Upper lobe of left lung (tissue), 6 donors: ENCODE data around the gene MAP2K4. TPM values are rescaled to one million over a fixed set of nuclear protein-coding genes. Genes with fewer than 3 reads are reported as not detected.
"Not testable (repeated sequence)": the region's sequence is repeated elsewhere in the genome, so short reads cannot be mapped to it uniquely, and the experiment has no call there.

Experiments
- ATAC-seq, 2 donors: fragments of 200-7000 bp; cut with Tn5 transposase; one replicate each; pipeline ENCODE4 v1.9.1; 2022; ENCODE audit warnings: mild to moderate bottlenecking in 2 of 2, moderate library complexity in 2 of 2; ENCODE audit not compliant: low FRiP score in 2 of 2
- DNase-seq, 2 donors: peaks; one replicate each; pipeline ENCODE4 v3.0.0-alpha.2; 2019 to 2020
- H3K27ac ChIP-seq, 4 donors: fragments of 200-600 bp; sonication (generic); one replicate each; pipeline ENCODE4 v1.5.1; 2016 to 2019
- H3K27me3 ChIP-seq, 4 donors: fragments of 200-600 bp; sonication (generic); one replicate each; pipeline ENCODE4 v1.5.1; 2017 to 2019
- H3K36me3 ChIP-seq, 4 donors: fragments of 200-600 bp; sonication (generic); one replicate each; pipeline ENCODE4 v1.5.1; 2016 to 2019
- H3K4me1 ChIP-seq, 4 donors: fragments of 200-600 bp; sonication (generic); one replicate each; pipeline ENCODE4 v1.5.1; 2018 to 2019
- H3K4me3 ChIP-seq, 4 donors: fragments of 200-600 bp; sonication (generic); one replicate each; pipeline ENCODE4 v1.5.1; 2017 to 2019; ENCODE audit warnings: mild to moderate bottlenecking in 2 of 4, moderate library complexity in 1 of 4
- H3K9me3 ChIP-seq, 4 donors: fragments of 200-600 bp; sonication (generic); one replicate each; pipeline ENCODE4 v1.5.1; 2018 to 2019
- CTCF ChIP-seq, 6 experiments: fragments of 450-650 bp in 4 of 6; fragments of 200-600 bp in 2 of 6; sonication (generic) in 2 of 6; IDR thresholded peaks; one replicate each; pipeline ENCODE4 v1.5.1; 2016 to 2019; ENCODE audit warnings: antibody characterized with exemption in 6 of 6
- EP300 ChIP-seq, 4 donors: sonication (generic); formaldehyde crosslinking; IDR thresholded peaks; one replicate each; pipeline ENCODE4 v1.5.1; 2017; ENCODE audit warnings: antibody characterized with exemption in 4 of 4, control low read depth in 2 of 4
- POLR2A ChIP-seq, 4 donors: fragments of 450-650 bp; IDR thresholded peaks; one replicate each; pipeline ENCODE4 v1.5.1; 2016 to 2017; ENCODE audit warnings: antibody characterized with exemption in 4 of 4, mild to moderate bottlenecking in 2 of 4
- POLR2AphosphoS5 ChIP-seq, 2 donors: sonication (generic); formaldehyde crosslinking; IDR thresholded peaks; one replicate each; pipeline ENCODE4 v1.5.1; 2017; ENCODE audit warnings: antibody characterized with exemption in 2 of 2
- WGBS, 2 donors: methylation state at CpG; one replicate each; pipeline ENCODE4 v1.1.5; 2017 to 2018; 5-methylcytosine and 5-hydroxymethylcytosine counted together
- total RNA-seq, 6 donors: library from RNA; depleted of rRNA in 4 of 6; stranded (reverse); fragments of >200 nt in 4 of 6; gene quantifications; one replicate each; pipeline versions ENCODE4 v1.1.0 to v1.2.1, GENCODE V29; 2016 to 2021
- donor health status: DM: no; HTN: no; CAD: no; lungs with moderate emphysema.
- donor health status: DM: no; HTN: yes; CAD: no; lungs with severe emphysema.

MAP2K4 gene
- 10 to 100 TPM; 10.2 to 42.7 (median 25.6) TPM for total RNA-seq

DNA sequence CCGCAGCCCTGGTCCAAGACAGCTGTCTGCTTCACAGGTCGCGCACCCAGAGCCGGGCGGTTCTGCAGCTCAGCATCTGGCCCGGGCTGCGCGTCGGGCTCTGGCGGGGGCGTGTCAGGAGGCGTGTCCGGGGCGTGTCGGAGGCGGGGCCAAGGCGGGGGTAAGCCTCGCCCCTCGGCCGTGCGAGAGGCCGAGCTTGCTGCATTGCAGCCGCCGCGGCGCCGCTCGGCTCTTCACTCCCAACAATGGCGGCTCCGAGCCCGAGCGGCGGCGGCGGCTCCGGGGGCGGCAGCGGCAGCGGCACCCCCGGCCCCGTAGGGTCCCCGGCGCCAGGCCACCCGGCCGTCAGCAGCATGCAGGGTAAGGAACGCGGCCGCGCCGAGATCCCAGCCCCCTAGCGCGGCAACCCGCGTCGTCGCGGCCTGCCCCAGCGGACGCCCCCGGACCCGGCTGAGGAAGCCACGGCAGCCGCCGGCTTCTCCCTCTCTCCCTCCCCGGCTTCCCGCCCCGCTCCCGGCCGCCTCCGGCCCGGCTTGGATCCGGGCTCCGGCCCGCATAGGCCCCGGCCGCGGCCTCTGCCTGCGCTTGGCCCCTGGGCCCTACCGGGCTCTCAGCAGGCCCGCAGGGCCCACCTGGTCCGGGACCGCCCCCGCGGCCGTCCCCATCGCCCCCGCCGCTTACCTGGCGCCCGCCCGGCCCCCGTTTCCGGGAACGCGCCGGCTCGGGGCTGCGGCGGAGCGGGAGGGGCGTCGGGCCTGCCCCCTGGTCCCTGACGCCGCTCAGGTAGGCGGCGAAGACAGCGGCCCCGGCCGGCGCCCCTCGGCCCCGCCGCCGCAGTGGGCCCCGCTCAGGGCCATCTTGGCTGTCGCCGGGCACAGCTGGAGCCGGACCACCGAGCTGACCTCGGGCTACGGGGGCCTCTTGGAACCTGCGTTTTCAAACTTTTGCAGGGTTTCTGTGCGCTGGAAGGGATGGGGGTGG lies at the start of gene MAP2K4:
TSS of gene MAP2K4 (plus strand) at position 236 of the 981 bp plus-strand sequence. CDS start at position 246, 10 bp downstream.
- H3K4me1 ChIP-seq: peaks cover 15 to 40% (median 33%) of the 10 kb centered on the region in 4 donors
- WGBS, 2 donors: 0 to 2% methylated on average over 20 to 23 of the region's 123 CpGs
- H3K4me3 ChIP-seq: peak within 1 kb of the TSS; percentile 79 to 94 (median 89)
- peak; percentile 99 to 100 for ATAC-seq
- H3K27ac ChIP-seq: peak within 1 kb of the TSS; percentile 82 to 97 (median 94)
- peak; percentile 96 to 100 for DNase-seq
- no peaks in the 10 kb centered on the region for H3K36me3 ChIP-seq
- TF ChIP-seq EP300 (IDR thresholded peaks at IDR 0.05): no peak
- TF ChIP-seq POLR2A (IDR thresholded peaks at IDR 0.05): peak in 3 of 4 donors; percentile 94 to 97 (median 95)
- peak; percentile 56 to 86 for TF ChIP-seq POLR2AphosphoS5 (IDR thresholded peaks at IDR 0.05)
- TF ChIP-seq CTCF (IDR thresholded peaks at IDR 0.05): peak in 1 of 6 experiments; percentile 22
- H3K27me3 ChIP-seq: no peaks in the 10 kb centered on the region
- no peaks in the 10 kb centered on the region for H3K9me3 ChIP-seq

DNA sequence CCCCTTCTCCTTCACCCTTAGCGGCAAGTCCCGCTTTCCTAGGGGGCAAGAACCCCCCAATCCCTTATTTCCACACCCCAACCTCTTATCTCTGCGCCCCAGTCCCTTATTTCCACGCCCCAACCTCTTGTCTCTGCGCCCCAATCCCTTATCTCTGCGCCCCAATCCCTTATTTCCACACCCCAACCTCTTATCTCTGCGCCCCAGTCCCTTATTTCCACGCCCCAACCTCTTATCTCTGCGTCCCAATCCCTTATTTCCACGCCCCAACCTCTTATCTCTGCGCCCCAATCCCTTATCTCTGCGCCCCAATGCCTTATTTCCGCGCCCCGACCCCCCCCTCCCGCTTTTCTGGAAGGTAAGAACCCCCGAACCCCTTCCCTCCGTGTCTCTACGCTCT lies 47.9 kb upstream of the MAP2K4 start:
- not testable (repeated sequence) for H3K36me3 ChIP-seq, H3K4me3 ChIP-seq, H3K27me3 ChIP-seq, H3K4me1 ChIP-seq, ATAC-seq, H3K9me3 ChIP-seq, H3K27ac ChIP-seq, DNase-seq
- 89 to 91% methylated on average over 19 of the region's 19 CpGs for WGBS, 2 donors

DNA sequence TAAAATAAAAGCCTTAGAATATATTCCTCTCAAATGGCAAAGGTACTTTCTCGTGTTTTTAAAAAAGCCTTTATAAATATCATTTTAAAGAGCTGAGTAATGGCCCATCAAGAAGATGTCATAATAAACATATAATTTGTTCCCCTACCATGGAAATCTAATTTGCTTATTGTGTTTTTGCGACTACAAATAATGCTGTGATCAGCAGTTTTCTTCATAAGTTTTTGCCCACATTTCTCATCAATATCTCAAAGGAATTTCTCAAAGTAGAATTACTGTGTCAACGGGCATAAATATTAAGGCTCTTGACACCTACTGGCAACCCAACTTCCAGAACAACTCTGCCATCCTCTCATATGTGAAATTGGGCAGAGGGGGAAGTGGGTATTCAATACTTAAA lies 40.9 kb upstream of the MAP2K4 start:
- DNase-seq (no peak), ATAC-seq (no peak)
- H3K9me3 ChIP-seq: no peaks in the 10 kb centered on the region
- H3K4me3 ChIP-seq: no peak overlapping the region
- WGBS, 2 donors: 93 to 96% methylated on average over 3 of the region's 3 CpGs
- no peaks in the 10 kb centered on the region for H3K27me3 ChIP-seq
- no peak overlapping the region for H3K27ac ChIP-seq
- H3K36me3 ChIP-seq: peaks cover 6 to 44% (median 23%) of the 10 kb centered on the region in 4 donors
- TF ChIP-seq POLR2AphosphoS5 (IDR thresholded peaks at IDR 0.05): no peak
- TF ChIP-seq EP300 (IDR thresholded peaks at IDR 0.05): no peak
- TF ChIP-seq CTCF (IDR thresholded peaks at IDR 0.05): no peak
- no peak for TF ChIP-seq POLR2A (IDR thresholded peaks at IDR 0.05)
- no peaks in the 10 kb centered on the region for H3K4me1 ChIP-seq

DNA sequence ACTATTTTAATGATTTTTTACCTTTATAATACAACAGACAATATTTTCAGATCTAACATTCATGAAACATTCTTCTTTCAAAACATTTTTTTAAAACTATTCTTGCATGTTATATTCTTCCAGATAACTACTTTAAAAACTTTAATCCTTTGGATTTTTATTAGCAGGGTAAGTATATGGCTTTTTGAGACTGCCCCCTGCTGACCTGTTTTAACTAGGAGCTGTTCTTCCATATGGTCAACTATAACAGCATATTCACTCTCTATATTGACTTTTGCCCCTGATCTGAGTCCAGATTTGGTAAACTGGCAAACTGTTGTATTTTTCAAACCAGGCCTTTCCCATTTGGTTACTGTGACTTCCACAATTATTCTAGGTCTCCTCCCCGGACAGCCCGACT lies 39.9 kb upstream of the MAP2K4 start:
- DNase-seq (no peak), ATAC-seq (no peak)
- Histone ChIP-seq H3K9me3 (no peaks in the 10 kb centered on the region), H3K36me3 (peaks cover 6 to 44% (median 23%) of the 10 kb centered on the region in 4 donors), H3K4me3 (no peak overlapping the region), H3K4me1 (no peaks in the 10 kb centered on the region), H3K27me3 (no peaks in the 10 kb centered on the region), H3K27ac (no peak overlapping the region)
- no peak for TF ChIP-seq CTCF (IDR thresholded peaks at IDR 0.05)
- no peak for TF ChIP-seq POLR2A (IDR thresholded peaks at IDR 0.05)
- no peak for TF ChIP-seq POLR2AphosphoS5 (IDR thresholded peaks at IDR 0.05)
- TF ChIP-seq EP300 (IDR thresholded peaks at IDR 0.05): no peak
- 71 to 97% methylated on average over 2 of the region's 2 CpGs for whole genome bisulfite sequencing, 2 donors

DNA sequence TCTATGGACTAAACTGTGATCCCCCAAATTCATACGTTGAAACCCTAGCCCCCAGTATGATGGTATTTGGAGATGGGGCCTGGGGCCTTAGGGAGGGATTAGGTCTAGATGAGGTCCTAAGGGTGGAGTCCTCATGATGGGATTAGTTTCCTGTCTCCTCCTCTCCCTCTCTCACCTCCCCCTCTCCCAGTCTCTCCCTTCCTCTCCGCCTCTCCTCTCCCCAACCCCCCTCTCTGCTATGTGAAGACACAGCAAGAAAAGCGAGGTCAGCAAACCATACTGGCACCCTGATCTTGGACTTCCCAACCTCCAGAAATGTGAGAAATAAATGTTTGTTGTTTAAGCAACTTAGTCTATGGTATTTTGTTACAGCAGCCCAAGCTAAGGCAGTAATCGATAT lies 38.8 kb upstream of the MAP2K4 start:
- no peak overlapping the region for H3K27ac ChIP-seq
- no peak overlapping the region for H3K4me3 ChIP-seq
- H3K9me3 ChIP-seq: no peaks in the 10 kb centered on the region
- DNase-seq: no peak
- no peaks in the 10 kb centered on the region for H3K4me1 ChIP-seq
- WGBS, 2 donors: 91% methylated on average over 4 of the region's 4 CpGs
- TF ChIP-seq POLR2AphosphoS5 (IDR thresholded peaks at IDR 0.05): no peak
- no peak for TF ChIP-seq EP300 (IDR thresholded peaks at IDR 0.05)
- no peak for TF ChIP-seq CTCF (IDR thresholded peaks at IDR 0.05)
- TF ChIP-seq POLR2A (IDR thresholded peaks at IDR 0.05): no peak
- no peak for ATAC-seq
- no peaks in the 10 kb centered on the region for H3K27me3 ChIP-seq
- peaks cover 6 to 43% (median 23%) of the 10 kb centered on the region in 4 donors for H3K36me3 ChIP-seq
